ENCODE results near the gene MCAT. TPM values are rescaled to one million over a fixed set of nuclear protein-coding genes. Genes with fewer than 3 reads are reported as not detected.

Gene MCAT, protein sequence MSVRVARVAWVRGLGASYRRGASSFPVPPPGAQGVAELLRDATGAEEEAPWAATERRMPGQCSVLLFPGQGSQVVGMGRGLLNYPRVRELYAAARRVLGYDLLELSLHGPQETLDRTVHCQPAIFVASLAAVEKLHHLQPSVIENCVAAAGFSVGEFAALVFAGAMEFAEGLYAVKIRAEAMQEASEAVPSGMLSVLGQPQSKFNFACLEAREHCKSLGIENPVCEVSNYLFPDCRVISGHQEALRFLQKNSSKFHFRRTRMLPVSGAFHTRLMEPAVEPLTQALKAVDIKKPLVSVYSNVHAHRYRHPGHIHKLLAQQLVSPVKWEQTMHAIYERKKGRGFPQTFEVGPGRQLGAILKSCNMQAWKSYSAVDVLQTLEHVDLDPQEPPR
- total RNA-seq: 10 to 100 TPM; 14.8 to 15.0 TPM

DNA sequence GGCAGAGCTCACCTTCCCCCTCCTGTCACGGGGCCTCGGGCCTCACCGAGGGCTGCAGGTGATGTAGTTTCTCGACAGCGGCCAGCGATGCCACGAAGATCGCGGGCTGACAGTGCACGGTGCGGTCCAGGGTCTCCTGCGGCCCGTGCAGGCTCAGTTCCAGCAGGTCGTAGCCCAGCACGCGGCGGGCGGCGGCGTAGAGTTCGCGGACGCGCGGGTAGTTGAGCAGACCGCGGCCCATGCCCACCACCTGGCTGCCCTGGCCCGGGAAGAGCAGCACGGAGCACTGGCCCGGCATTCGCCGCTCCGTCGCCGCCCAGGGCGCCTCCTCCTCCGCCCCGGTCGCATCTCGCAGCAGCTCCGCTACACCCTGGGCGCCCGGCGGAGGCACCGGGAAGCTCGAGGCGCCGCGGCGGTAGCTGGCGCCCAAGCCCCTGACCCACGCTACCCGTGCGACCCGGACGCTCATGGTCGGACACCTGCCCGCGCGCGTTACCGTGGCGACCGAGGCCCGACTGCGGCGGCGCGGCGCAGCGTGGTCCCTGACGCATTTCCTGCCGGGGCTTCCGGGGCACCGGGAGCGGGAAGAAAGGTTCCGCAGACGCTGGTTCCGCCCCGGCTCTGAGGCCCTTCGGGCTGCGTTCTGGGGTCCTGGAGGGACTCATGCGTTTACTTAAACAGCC, at the start of gene MCAT:
Gene MCAT (minus strand): TSS at position 519 of the 683 bp plus-strand sequence. CDS start 50 bp downstream, at position 469.
- intact Hi-C loops (cut with micrococcal nuclease): no loop called here

DNA sequence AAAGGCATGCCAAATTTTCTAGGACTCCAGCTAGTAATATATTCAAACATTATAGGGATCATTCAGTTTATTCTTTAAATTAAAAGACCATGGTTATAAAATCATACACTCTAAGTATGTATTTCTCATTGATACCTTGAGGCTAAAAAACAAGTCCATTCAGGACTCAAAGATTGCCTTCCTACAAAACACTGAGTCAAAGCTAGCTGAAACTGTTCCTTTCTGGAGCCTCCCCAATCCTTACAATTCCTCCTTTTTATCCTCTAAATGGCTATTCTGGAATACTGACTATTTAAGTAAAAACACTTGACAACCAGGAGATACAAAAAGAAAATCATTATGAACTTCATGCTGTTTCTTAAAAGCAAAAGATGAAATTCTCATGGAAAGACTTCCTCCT, 48.6 kb upstream of the MCAT start:
- ATAC-seq (no peak), DNase-seq (no peak)
- ChIA-PET CTCF (no interaction called here), POLR2A (no interaction called here)
- Mint-ChIP-seq H3K4me3 (no peak overlapping the region), H3K27me3 (no peaks in the 10 kb centered on the region), H3K27ac (no peak overlapping the region), H3K4me1 (ENCODE audit: low read depth) (peaks cover 2% of the 10 kb centered on the region), H3K36me3 (ENCODE audit: low read depth) (no peaks in the 10 kb centered on the region), H3K9me3 (peaks cover 5% of the 10 kb centered on the region)
- TF ChIP-seq, protein P1, sequence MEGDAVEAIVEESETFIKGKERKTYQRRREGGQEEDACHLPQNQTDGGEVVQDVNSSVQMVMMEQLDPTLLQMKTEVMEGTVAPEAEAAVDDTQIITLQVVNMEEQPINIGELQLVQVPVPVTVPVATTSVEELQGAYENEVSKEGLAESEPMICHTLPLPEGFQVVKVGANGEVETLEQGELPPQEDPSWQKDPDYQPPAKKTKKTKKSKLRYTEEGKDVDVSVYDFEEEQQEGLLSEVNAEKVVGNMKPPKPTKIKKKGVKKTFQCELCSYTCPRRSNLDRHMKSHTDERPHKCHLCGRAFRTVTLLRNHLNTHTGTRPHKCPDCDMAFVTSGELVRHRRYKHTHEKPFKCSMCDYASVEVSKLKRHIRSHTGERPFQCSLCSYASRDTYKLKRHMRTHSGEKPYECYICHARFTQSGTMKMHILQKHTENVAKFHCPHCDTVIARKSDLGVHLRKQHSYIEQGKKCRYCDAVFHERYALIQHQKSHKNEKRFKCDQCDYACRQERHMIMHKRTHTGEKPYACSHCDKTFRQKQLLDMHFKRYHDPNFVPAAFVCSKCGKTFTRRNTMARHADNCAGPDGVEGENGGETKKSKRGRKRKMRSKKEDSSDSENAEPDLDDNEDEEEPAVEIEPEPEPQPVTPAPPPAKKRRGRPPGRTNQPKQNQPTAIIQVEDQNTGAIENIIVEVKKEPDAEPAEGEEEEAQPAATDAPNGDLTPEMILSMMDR (IDR thresholded peaks at IDR 0.05): no peak
- intact Hi-C loops (cut with micrococcal nuclease): no loop called here

More for the DNA sequence above, at the start of gene MCAT:
- peak; percentile 77 for DNase-seq
- ChIA-PET CTCF (no interaction called here), POLR2A (interaction anchor here (0.9 to 1.5 kb wide), 3 partner anchors 12 to 43 kb away, joined by 3 to 5 read pairs (median 3); partner anchors contain the start of gene TTLL12)
- peak; percentile 90 for ATAC-seq
- Mint-ChIP-seq H3K27me3 (no peaks in the 10 kb centered on the region), H3K4me3 (peak within 1 kb of the TSS; percentile 88), H3K4me1 (ENCODE audit: low read depth) (peaks cover 20% of the 10 kb centered on the region), H3K9me3 (no peaks in the 10 kb centered on the region), H3K36me3 (ENCODE audit: low read depth) (peaks cover 17% of the 10 kb centered on the region), H3K27ac (peak within 1 kb of the TSS; percentile 89)
- TF ChIP-seq, protein P1 (IDR thresholded peaks at IDR 0.05): no peak

DNA sequence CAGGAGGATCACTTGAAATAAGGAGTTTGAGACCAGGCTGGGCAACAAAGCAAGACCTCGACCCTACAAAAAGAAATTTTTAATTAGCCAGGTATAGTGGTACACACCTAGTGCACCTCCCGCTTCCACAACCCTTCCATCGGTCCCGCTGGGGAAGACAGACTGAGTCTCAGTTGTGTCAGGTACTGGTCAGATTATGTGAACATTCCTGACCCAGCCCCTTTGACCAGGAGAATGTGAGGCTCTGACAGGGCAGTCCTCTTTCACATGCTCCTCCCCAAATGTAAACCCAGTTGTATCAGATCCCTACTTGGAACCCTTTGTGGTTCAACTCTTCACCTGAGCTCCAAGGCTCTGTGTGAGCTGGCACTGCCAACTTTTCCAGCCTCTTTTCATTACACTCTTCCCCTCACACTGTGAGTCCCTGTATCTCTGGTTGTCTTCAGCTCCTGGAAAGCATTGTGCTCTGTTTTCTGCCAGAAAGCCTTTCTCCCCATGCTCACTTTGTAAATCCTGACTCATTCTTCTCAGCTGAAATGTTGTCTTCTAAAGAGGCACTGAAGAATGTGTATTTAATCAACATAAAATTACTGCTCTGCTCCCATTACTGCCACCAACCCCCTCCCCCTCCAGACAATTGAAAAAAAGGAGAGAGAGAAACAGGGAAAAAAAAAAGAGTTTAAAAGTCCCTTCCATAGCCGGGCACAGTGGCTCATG, 45.8 kb upstream of the MCAT start:
- peaks cover 16% of the 10 kb centered on the region for H3K4me1 Mint-ChIP-seq (ENCODE audit: low read depth)
- H3K9me3 Mint-ChIP-seq: peaks cover 5% of the 10 kb centered on the region
- H3K27me3 Mint-ChIP-seq: no peaks in the 10 kb centered on the region
- TF ChIP-seq, protein P1 (IDR thresholded peaks at IDR 0.05): no peak
- DNase-seq (no peak), ATAC-seq (no peak)
- POLR2A ChIA-PET: no interaction called here
- H3K36me3 Mint-ChIP-seq (ENCODE audit: low read depth): peaks cover 11% of the 10 kb centered on the region
- H3K4me3 Mint-ChIP-seq: peak overlapping the region; percentile 46
- H3K27ac Mint-ChIP-seq: peak overlapping the region; percentile 52
- CTCF ChIA-PET: no interaction called here
- intact Hi-C loops (cut with micrococcal nuclease): no loop called here

DNA sequence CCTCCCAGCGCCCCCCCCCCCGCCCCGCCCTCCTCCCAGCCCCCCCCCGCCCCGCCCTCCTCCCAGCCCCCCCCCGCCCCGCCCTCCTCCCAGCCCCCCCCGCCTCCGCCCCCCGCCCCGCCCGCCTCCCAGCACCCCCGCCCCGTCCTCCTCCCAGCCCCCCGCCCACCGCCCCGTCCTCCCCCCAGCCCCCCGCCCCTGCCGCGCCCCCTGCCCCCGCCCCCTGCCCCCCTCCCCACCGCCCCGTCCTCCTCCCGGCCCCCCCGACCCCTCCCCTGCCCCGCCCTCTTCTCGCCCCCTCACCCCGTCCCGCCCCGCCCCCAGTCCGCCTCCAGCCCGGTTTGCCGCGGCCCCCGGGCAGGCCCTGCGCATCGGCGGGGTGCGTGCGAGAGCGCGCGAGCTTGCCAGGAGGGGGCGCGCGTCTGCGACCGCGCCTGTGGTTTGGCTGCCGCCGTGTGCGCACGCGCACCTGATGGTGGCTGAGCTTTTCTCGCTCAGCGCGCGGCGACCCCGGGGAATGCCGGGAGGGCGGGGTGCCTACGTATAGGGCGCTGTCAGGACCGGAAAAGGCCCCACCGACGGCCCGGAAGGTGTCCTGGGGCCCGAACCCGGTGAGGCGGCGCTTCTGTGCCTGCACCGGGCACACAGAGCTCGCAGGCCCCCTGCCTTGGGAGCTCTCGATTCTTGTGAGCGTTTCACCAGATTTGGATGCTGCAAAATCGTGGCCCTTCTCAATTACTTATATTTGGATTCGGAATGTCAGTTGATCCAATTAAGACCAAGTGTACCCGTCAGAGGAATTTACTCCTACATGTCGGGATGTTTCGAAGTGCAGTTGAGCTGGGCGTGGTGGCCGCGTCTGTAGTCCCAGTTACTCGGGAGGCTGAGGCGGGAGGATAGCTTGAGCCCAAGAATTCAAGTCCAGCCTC, 44.2 kb upstream of the MCAT start:
- peaks cover 13% of the 10 kb centered on the region for H3K36me3 Mint-ChIP-seq (ENCODE audit: low read depth)
- peaks cover 5% of the 10 kb centered on the region for H3K9me3 Mint-ChIP-seq
- DNase-seq (peak; percentile 98), ATAC-seq (peak; percentile 95)
- ChIA-PET POLR2A (interaction anchor here (0.6 to 1.6 kb wide), 5 partner anchors 44 to 573 kb away, joined by 3 to 5 read pairs (median 3); partner anchors contain the start of genes CYB5R3, MCAT and POLDIP3), CTCF (interaction anchor here (0.8 to 1.6 kb wide), 9 partner anchors 15 to 199 kb away, joined by 3 to 8 read pairs (median 3); no protein-coding TSS in a partner anchor)
- H3K4me1 Mint-ChIP-seq (ENCODE audit: low read depth): peaks cover 17% of the 10 kb centered on the region
- intact Hi-C loops (cut with micrococcal nuclease): no loop called here
- H3K27ac Mint-ChIP-seq: peak overlapping the region; percentile 94
- TF ChIP-seq, protein P1 (IDR thresholded peaks at IDR 0.05): peak; percentile 21
- peak overlapping the region; percentile 87 for H3K4me3 Mint-ChIP-seq
- H3K27me3 Mint-ChIP-seq: no peaks in the 10 kb centered on the region

Data from activated CD8-positive, alpha-beta T cell treated with anti-CD3 and anti-CD28 coated beads for 36 hours (primary cell).